Measurements from ENCODE around the gene TMEM117. TPM values are rescaled to one million over a fixed set of nuclear protein-coding genes. Genes with fewer than 3 reads are reported as not detected.

The TMEM117 gene
- total and polyA plus RNA-seq, 10 of the 15 experiments (the other 5 are each of a cell fraction or from before 2014, with no cell fraction given) = 3.1 to 8.2 (median 6.1) TPM

- TF ChIP-seq ZBTB4 (CRISPR knock-in tag; IDR thresholded peaks at IDR 0.05) (no peak), PAX8 (IDR thresholded peaks at IDR 0.05) (no peak), IRF3 (IDR thresholded peaks at IDR 0.05) (no peak), PML (IDR thresholded peaks at IDR 0.05; ENCODE audit: low read length) (no peak), CBFB (IDR thresholded peaks at IDR 0.05; ENCODE audit: low read depth) (no peak)
- TF ChIP-seq, protein P1, sequence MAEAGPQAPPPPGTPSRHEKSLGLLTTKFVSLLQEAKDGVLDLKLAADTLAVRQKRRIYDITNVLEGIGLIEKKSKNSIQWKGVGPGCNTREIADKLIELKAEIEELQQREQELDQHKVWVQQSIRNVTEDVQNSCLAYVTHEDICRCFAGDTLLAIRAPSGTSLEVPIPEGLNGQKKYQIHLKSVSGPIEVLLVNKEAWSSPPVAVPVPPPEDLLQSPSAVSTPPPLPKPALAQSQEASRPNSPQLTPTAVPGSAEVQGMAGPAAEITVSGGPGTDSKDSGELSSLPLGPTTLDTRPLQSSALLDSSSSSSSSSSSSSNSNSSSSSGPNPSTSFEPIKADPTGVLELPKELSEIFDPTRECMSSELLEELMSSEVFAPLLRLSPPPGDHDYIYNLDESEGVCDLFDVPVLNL (IDR thresholded peaks at IDR 0.05; ENCODE audit: low read depth, low read length) = no peak
- TF ChIP-seq, protein P2, sequence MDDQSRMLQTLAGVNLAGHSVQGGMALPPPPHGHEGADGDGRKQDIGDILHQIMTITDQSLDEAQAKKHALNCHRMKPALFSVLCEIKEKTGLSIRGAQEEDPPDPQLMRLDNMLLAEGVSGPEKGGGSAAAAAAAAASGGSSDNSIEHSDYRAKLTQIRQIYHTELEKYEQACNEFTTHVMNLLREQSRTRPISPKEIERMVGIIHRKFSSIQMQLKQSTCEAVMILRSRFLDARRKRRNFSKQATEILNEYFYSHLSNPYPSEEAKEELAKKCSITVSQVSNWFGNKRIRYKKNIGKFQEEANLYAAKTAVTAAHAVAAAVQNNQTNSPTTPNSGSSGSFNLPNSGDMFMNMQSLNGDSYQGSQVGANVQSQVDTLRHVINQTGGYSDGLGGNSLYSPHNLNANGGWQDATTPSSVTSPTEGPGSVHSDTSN (IDR thresholded peaks at IDR 0.05; ENCODE audit: insufficient replicate concordance, low read depth, low read length) = no peak
Measured at GRCh38 chr12:43827093-43827492, 8.8 kb upstream of the TMEM117 start (continued).
